ENCODE results near the gene CMKLR1.

Gene CMKLR1

DNA sequence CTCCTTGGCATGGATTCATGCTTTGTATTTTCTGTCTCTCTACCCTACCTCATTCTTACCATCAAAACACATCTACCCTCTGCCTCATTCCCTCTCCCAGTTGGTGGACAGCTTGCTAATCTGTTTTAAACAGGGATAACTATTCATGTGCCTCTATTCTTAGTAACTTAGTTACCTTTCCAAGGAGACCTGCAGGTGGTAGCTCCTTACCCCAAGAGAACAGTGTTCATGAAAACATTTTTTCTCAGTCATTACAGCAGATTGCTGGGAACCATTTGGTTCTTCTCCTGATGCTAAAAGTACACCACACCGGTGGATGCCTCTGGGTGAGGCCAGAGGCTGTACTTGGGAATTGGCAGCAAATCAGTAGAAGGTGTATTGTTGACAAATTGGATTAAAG lies 73.0 kb downstream of the CMKLR1 start:
- H3K27me3 ChIP-seq (ENCODE audit: insufficient read depth, low read length) = no peaks in the 10 kb centered on the region
- no peaks in the 10 kb centered on the region for H3K9me3 ChIP-seq (ENCODE audit: low read length)
- H3K4me1 ChIP-seq (ENCODE audit: insufficient read depth, low read length, severe bottlenecking) = no peaks in the 10 kb centered on the region
- no peaks in the 10 kb centered on the region for H3K9me2 ChIP-seq (ENCODE audit: low read depth, low read length)
- no peak overlapping the region for H3K4me3 ChIP-seq (ENCODE audit: low read depth, low read length, poor library complexity, severe bottlenecking)
- no peak overlapping the region for H3K9ac ChIP-seq (ENCODE audit: low read length)
- H3K4me2 ChIP-seq (ENCODE audit: low read length) = no peak overlapping the region
- H4K20me1 ChIP-seq (ENCODE audit: insufficient read depth, low read length) = no peaks in the 10 kb centered on the region
- H3F3A ChIP-seq (ENCODE audit: insufficient read depth, low read length) = no peaks in the 10 kb centered on the region
- H3K79me2 ChIP-seq (ENCODE audit: insufficient read depth, low read length) = no peaks in the 10 kb centered on the region
- no peak overlapping the region for H2AFZ ChIP-seq (ENCODE audit: low read length)
- no peaks in the 10 kb centered on the region for H3K36me3 ChIP-seq (ENCODE audit: insufficient read depth, low read length)
- no peak overlapping the region for H3K27ac ChIP-seq (ENCODE audit: low read depth, low read length, poor library complexity, severe bottlenecking)
- no peak for TF ChIP-seq EZH2 (IDR thresholded peaks at IDR 0.05; ENCODE audit: borderline replicate concordance, low read length)
- no peak for TF ChIP-seq CTCF (IDR thresholded peaks at IDR 0.05; ENCODE audit: low read length)

DNA sequence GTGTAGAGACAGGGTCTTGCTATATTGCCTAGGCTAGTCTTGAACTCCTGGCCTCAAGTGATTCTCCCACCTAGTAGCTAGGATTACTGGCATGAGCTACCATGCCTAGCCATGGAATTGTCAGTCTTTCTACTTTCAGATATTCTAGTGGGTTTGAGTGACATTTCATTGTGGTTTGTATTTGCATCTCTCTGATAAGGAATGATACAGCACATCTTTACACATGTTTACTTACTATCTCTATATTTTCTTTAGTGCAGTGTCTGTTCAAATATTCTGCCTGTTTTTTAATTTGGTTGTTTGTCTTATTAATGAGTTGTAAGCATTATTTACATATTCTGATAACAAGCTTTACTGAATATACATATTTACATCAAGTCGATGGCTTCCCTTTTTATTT lies 73.6 kb downstream of the CMKLR1 start:
- Histone ChIP-seq H4K20me1 (ENCODE audit: insufficient read depth, low read length) (no peaks in the 10 kb centered on the region), H3K9me2 (ENCODE audit: low read depth, low read length) (no peaks in the 10 kb centered on the region)
- no peak for TF ChIP-seq EZH2 (IDR thresholded peaks at IDR 0.05; ENCODE audit: borderline replicate concordance, low read length)
- no peak for TF ChIP-seq CTCF (IDR thresholded peaks at IDR 0.05; ENCODE audit: low read length)

DNA sequence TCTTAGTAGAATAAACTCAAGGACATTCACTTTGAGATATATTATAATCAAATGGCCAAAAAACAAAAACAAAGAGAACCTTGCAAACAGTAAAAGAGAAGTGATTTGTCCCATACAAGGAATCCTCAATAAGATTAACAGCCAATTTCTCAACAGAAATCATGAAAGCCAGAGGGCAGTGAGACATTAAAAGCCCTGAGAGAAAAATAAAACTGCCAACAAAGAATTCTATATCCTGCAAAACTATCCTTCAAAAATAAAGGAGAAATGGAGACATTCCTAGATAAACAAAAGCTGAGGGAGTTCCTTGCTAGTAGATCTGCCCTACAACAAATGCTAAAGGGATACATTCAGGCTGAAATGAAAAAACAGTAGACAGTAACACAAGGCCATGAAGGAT lies 78.1 kb downstream of the CMKLR1 start:
- no peak overlapping the region for H3K27ac ChIP-seq (ENCODE audit: low read depth, low read length, poor library complexity, severe bottlenecking)
- H3K4me2 ChIP-seq (ENCODE audit: low read length) = no peak overlapping the region
- H3K9me3 ChIP-seq (ENCODE audit: low read length) = no peaks in the 10 kb centered on the region

More for the DNA sequence above, 73.6 kb downstream of the CMKLR1 start:
- H3K36me3 ChIP-seq (ENCODE audit: insufficient read depth, low read length) = no peaks in the 10 kb centered on the region
- no peaks in the 10 kb centered on the region for H3K9me3 ChIP-seq (ENCODE audit: low read length)
- H2AFZ ChIP-seq (ENCODE audit: low read length) = no peak overlapping the region
- no peak overlapping the region for H3K27ac ChIP-seq (ENCODE audit: low read depth, low read length, poor library complexity, severe bottlenecking)
- no peaks in the 10 kb centered on the region for H3K27me3 ChIP-seq (ENCODE audit: insufficient read depth, low read length)
- no peaks in the 10 kb centered on the region for H3F3A ChIP-seq (ENCODE audit: insufficient read depth, low read length)
- H3K79me2 ChIP-seq (ENCODE audit: insufficient read depth, low read length) = no peaks in the 10 kb centered on the region
- no peak overlapping the region for H3K4me2 ChIP-seq (ENCODE audit: low read length)
- no peak overlapping the region for H3K9ac ChIP-seq (ENCODE audit: low read length)
- no peaks in the 10 kb centered on the region for H3K4me1 ChIP-seq (ENCODE audit: insufficient read depth, low read length, severe bottlenecking)
- no peak overlapping the region for H3K4me3 ChIP-seq (ENCODE audit: low read depth, low read length, poor library complexity, severe bottlenecking)

More for the DNA sequence above, 78.1 kb downstream of the CMKLR1 start:
- Histone ChIP-seq H2AFZ (ENCODE audit: low read length) (no peak overlapping the region), H3K4me3 (ENCODE audit: low read depth, low read length, poor library complexity, severe bottlenecking) (no peak overlapping the region), H3K9me2 (ENCODE audit: low read depth, low read length) (no peaks in the 10 kb centered on the region), H3K27me3 (ENCODE audit: insufficient read depth, low read length) (no peaks in the 10 kb centered on the region), H3K4me1 (ENCODE audit: insufficient read depth, low read length, severe bottlenecking) (no peaks in the 10 kb centered on the region), H3K9ac (ENCODE audit: low read length) (no peak overlapping the region), H3K36me3 (ENCODE audit: insufficient read depth, low read length) (no peaks in the 10 kb centered on the region), H3F3A (ENCODE audit: insufficient read depth, low read length) (no peaks in the 10 kb centered on the region), H3K79me2 (ENCODE audit: insufficient read depth, low read length) (no peaks in the 10 kb centered on the region), H4K20me1 (ENCODE audit: insufficient read depth, low read length) (no peaks in the 10 kb centered on the region)
- no peak for TF ChIP-seq EZH2 (IDR thresholded peaks at IDR 0.05; ENCODE audit: borderline replicate concordance, low read length)
- no peak for TF ChIP-seq CTCF (IDR thresholded peaks at IDR 0.05; ENCODE audit: low read length)
